ENCODE results near the gene DEF6. TPM values are rescaled to one million over a fixed set of nuclear protein-coding genes. Genes with fewer than 3 reads are reported as not detected.

The DEF6 gene
- total and polyA plus RNA-seq, 2 of the 13 experiments (the other 11 are each of a cell fraction or from before 2014, with no cell fraction given), result 5.2 to 10.0 TPM

DNA sequence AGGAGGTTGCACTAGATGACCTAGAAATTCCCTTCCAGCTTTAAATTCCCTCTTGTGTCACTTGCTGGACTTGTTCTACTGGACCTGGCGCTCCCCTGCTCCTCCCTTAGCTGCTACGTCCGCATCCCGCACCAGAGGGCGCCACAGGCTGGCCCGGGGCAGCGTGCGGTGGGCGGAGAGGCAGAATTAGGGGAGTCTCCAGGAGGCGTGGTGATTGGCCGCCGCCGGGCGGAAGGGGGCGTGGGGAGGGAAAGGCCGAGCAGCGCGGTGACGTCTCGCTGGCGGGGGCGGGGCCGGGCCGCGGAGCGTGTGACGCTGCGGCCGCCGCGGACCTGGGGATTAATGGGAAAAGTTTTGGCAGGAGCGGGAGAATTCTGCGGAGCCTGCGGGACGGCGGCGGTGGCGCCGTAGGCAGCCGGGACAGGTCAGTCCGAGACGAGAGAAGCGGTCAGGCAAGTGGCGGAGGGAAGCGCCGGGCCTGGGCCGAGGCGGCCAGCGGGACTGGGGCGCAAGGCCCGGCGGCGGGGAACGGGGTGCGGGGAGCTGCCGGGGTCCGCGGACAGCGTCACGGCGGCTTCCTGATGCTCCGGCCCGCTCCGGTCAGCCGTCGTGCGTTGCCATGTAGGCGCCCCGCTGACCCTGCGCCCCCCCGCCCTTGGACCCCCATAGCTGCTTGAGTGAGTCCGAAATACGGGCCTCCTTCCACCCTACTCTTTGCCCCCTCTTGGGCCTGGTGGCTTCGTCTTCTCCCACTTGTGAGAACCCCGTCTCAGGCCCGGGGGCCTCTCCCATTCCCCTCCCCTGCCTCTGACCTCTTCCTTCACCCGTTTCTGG is 44.9 kb downstream of the DEF6 start, which contains the start of gene PPARD (continued):
- TF ChIP-seq MXD4 (CRISPR knock-in tag; IDR thresholded peaks at IDR 0.05) (peak; percentile 83), POLR2AphosphoS5 (IDR thresholded peaks at IDR 0.05; ENCODE audit: low read depth, low read length) (peak; percentile 74), ATF7 (IDR thresholded peaks at IDR 0.05) (no peak; the same call in 1 of the 2 replicates), ATF7 (CRISPR knock-in tag; IDR thresholded peaks at IDR 0.05) (no peak; the same call in 1 of the 2 replicates), CHD4 (IDR thresholded peaks at IDR 0.05; ENCODE audit: borderline replicate concordance, low read length) (no peak), MXI1 (IDR thresholded peaks at IDR 0.05; ENCODE audit: borderline replicate concordance, low read depth, low read length) (peak; percentile 94; the same call in 1 of the 3 replicates), ZNF446 (CRISPR knock-in tag; IDR thresholded peaks at IDR 0.05) (peak; percentile 68; the same call in 1 of the 2 replicates), SRF (IDR thresholded peaks at IDR 0.05; ENCODE audit: low read depth, low read length) (0 out of 2 replicates have a peak, but pooled peaks have one; percentile 47), MTA3 (CRISPR knock-in tag; IDR thresholded peaks at IDR 0.05) (no peak), NFYC (CRISPR knock-in tag; IDR thresholded peaks at IDR 0.05) (peak; percentile 82), EZH2 (conservative IDR thresholded peaks at IDR 0.05; ENCODE audit: low read depth, low read length) (no peak), SALL1 (CRISPR knock-in tag; IDR thresholded peaks at IDR 0.05) (peak; percentile 95), SOX5 (CRISPR knock-in tag; IDR thresholded peaks at IDR 0.05; ENCODE audit: borderline replicate concordance) (peak; percentile 71; the same call in 1 of the 2 replicates), MEIS2 (CRISPR knock-in tag; IDR thresholded peaks at IDR 0.05) (peak; percentile 74), AKAP8 (CRISPR knock-in tag; IDR thresholded peaks at IDR 0.05) (no peak), RFX5 (IDR thresholded peaks at IDR 0.05; ENCODE audit: low read depth, low read length) (peak; percentile 57; the same call in 1 of the 2 replicates), NAIF1 (CRISPR knock-in tag; IDR thresholded peaks at IDR 0.05; ENCODE audit: borderline replicate concordance) (no peak), ZSCAN12 (CRISPR knock-in tag; IDR thresholded peaks at IDR 0.05) (0 out of 2 replicates have a peak, but pooled peaks have one; percentile 52)
- TF ChIP-seq, protein P1, sequence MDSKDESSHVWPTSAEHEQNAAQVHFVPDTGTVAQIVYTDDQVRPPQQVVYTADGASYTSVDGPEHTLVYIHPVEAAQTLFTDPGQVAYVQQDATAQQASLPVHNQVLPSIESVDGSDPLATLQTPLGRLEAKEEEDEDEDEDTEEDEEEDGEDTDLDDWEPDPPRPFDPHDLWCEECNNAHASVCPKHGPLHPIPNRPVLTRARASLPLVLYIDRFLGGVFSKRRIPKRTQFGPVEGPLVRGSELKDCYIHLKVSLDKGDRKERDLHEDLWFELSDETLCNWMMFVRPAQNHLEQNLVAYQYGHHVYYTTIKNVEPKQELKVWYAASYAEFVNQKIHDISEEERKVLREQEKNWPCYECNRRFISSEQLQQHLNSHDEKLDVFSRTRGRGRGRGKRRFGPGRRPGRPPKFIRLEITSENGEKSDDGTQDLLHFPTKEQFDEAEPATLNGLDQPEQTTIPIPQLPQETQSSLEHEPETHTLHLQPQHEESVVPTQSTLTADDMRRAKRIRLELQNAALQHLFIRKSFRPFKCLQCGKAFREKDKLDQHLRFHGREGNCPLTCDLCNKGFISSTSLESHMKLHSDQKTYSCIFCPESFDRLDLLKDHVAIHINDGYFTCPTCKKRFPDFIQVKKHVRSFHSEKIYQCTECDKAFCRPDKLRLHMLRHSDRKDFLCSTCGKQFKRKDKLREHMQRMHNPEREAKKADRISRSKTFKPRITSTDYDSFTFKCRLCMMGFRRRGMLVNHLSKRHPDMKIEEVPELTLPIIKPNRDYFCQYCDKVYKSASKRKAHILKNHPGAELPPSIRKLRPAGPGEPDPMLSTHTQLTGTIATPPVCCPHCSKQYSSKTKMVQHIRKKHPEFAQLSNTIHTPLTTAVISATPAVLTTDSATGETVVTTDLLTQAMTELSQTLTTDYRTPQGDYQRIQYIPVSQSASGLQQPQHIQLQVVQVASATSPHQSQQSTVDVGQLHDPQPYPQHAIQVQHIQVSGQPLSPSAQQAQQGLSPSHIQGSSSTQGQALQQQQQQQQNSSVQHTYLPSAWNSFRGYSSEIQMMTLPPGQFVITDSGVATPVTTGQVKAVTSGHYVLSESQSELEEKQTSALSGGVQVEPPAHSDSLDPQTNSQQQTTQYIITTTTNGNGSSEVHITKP (CRISPR knock-in tag; IDR thresholded peaks at IDR 0.05; ENCODE audit: low read depth), result no peak
- TF ChIP-seq, protein P2, sequence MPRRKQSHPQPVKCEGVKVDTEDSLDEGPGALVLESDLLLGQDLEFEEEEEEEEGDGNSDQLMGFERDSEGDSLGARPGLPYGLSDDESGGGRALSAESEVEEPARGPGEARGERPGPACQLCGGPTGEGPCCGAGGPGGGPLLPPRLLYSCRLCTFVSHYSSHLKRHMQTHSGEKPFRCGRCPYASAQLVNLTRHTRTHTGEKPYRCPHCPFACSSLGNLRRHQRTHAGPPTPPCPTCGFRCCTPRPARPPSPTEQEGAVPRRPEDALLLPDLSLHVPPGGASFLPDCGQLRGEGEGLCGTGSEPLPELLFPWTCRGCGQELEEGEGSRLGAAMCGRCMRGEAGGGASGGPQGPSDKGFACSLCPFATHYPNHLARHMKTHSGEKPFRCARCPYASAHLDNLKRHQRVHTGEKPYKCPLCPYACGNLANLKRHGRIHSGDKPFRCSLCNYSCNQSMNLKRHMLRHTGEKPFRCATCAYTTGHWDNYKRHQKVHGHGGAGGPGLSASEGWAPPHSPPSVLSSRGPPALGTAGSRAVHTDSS (CRISPR knock-in tag; conservative IDR thresholded peaks at IDR 0.05), result no peak
- TF ChIP-seq, protein P3, sequence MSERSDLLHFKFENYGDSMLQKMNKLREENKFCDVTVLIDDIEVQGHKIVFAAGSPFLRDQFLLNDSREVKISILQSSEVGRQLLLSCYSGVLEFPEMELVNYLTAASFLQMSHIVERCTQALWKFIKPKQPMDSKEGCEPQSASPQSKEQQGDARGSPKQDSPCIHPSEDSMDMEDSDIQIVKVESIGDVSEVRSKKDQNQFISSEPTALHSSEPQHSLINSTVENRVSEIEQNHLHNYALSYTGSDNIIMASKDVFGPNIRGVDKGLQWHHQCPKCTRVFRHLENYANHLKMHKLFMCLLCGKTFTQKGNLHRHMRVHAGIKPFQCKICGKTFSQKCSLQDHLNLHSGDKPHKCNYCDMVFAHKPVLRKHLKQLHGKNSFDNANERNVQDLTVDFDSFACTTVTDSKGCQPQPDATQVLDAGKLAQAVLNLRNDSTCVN (CRISPR knock-in tag; IDR thresholded peaks at IDR 0.05; ENCODE audit: borderline replicate concordance), result peak; percentile 72; the same call in 1 of the 2 replicates
- TF ChIP-seq, protein P4, sequence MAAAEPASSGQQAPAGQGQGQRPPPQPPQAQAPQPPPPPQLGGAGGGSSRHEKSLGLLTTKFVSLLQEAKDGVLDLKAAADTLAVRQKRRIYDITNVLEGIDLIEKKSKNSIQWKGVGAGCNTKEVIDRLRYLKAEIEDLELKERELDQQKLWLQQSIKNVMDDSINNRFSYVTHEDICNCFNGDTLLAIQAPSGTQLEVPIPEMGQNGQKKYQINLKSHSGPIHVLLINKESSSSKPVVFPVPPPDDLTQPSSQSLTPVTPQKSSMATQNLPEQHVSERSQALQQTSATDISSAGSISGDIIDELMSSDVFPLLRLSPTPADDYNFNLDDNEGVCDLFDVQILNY (CRISPR knock-in tag; conservative IDR thresholded peaks at IDR 0.05), result 0 out of 2 replicates have a peak, but pooled peaks have one; percentile 19

Measured in HepG2 (cell line).